Esophagus (tissue), 2 donors: Measurements from ENCODE around the gene COX10. TPM values are rescaled to one million over a fixed set of nuclear protein-coding genes. Genes with fewer than 3 reads are reported as not detected.

Experiments
- H3K27ac ChIP-seq, 2 donors: one replicate each; pipeline ENCODE4 v1.5.1; 2013; ENCODE audit warnings: low read depth in 2 of 2, mild to moderate bottlenecking in 2 of 2, inconsistent platforms in 1 of 2, low read length in 1 of 2, moderate library complexity in 1 of 2
- H3K27me3 ChIP-seq, 2 donors: one replicate each; pipeline ENCODE4 v1.6.1; 2013; ENCODE audit warnings: low read length in 2 of 2, control low read depth in 1 of 2, mild to moderate bottlenecking in 1 of 2; ENCODE audit not compliant: insufficient read depth in 2 of 2, control insufficient read depth in 1 of 2
- H3K36me3 ChIP-seq, 2 donors: one replicate each; pipeline ENCODE4 v1.6.1; 2013; ENCODE audit warnings: low read length in 1 of 2; ENCODE audit not compliant: control insufficient read depth in 2 of 2, insufficient read depth in 2 of 2
- H3K4me1 ChIP-seq, 2 donors: one replicate each; pipeline ENCODE4 v1.6.1; 2013; ENCODE audit warnings: low read length in 1 of 2; ENCODE audit not compliant: control insufficient read depth in 2 of 2, insufficient read depth in 2 of 2
- H3K4me3 ChIP-seq, 2 donors: one replicate each; pipeline ENCODE4 v1.5.1; 2013; ENCODE audit warnings: low read length in 2 of 2, mild to moderate bottlenecking in 2 of 2, low read depth in 1 of 2, moderate library complexity in 1 of 2
- H3K9me3 ChIP-seq, 2 donors: one replicate each; pipeline ENCODE4 v1.6.1; 2013; ENCODE audit warnings: mild to moderate bottlenecking in 2 of 2, low read depth in 1 of 2, low read length in 1 of 2, moderate library complexity in 1 of 2; ENCODE audit not compliant: control insufficient read depth in 2 of 2, insufficient read depth in 1 of 2
- WGBS, 2 donors: extraction: QIAGEN DNeasy Blood & Tissue Kit; methylation state at CpG; one replicate each; pipeline ENCODE4 v1.1.7; 2013; 5-methylcytosine and 5-hydroxymethylcytosine counted together
- polyA plus RNA-seq, 2 donors: library from polyadenylated mRNA; stranded (reverse); fragments of 200-250 nt; gene quantifications; one replicate each; pipeline ENCODE4 v1.2.3, GENCODE V29; 2013
- donor health status: healthy with polysubstance abuse.
- donor health status: Bipolar disorder and iron deficiency.

The COX10 gene
- polyA plus RNA-seq, 2 donors: 6.8 to 9.7 TPM

DNA sequence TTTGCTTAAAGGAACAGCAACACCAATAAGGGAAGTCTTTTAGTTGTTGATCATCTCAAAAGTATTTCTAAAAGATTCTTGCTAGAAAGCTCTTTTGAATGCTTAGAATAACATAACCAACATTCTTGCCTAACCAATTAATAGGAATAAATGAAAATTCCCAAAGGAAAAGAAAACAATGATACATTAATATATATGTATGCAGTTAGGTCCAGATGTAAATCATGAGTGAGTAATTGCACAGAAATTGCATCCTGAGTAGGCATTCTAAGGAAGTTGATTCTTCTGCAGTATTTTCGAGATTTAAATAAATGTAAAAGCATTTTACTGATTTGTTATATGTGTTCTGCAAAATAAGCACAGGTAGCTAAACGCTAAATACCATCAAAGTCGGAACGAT is 22.1 kb downstream of the COX10 start:
- H3K27ac ChIP-seq: no peak overlapping the region
- WGBS, 2 donors: 85 to 91% methylated on average over 4 of the region's 4 CpGs
- no peaks in the 10 kb centered on the region for H3K9me3 ChIP-seq
- peaks cover 0 to 3% of the 10 kb centered on the region in 2 donors for H3K36me3 ChIP-seq
- no peak overlapping the region for H3K4me3 ChIP-seq
- H3K4me1 ChIP-seq: no peaks in the 10 kb centered on the region
- no peaks in the 10 kb centered on the region for H3K27me3 ChIP-seq

DNA sequence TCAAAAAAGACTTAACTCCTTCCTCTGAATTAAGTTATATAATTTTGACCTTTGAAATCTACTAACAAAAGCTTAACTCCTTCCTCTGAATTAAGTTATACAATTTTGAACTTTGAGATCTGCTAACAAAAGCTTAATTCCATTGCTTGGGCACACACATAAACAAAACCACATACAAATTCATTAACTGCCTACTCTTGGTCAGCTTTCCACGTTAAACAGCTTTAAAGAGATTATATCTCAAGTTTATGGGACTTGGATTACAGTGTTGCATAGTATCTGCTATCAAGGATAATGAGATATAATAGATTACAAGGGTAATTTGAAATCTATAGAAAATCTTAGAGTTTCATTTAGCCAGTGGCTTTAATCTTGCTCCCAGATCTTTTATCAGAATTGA is 23.5 kb downstream of the COX10 start:
- no peak overlapping the region for H3K27ac ChIP-seq
- H3K4me3 ChIP-seq: no peak overlapping the region
- H3K27me3 ChIP-seq: no peaks in the 10 kb centered on the region
- peaks cover 0 to 2% of the 10 kb centered on the region in 2 donors for H3K36me3 ChIP-seq
- H3K9me3 ChIP-seq: no peaks in the 10 kb centered on the region
- H3K4me1 ChIP-seq: no peaks in the 10 kb centered on the region
- WGBS, 2 donors: 55 to 78% methylated on average over 1 of the region's 1 CpG

- Histone ChIP-seq H3K27ac (no peak overlapping the region), H3K36me3 (no peaks in the 10 kb centered on the region), H3K4me1 (peaks cover 0 to 3% of the 10 kb centered on the region in 2 donors), H3K9me3 (no peaks in the 10 kb centered on the region), H3K4me3 (no peak overlapping the region), H3K27me3 (no peaks in the 10 kb centered on the region)
- WGBS, 2 donors: 94 to 97% methylated on average over 7 of the region's 7 CpGs
These were observed 25.6 kb downstream of the COX10 start for GRCh38 chr17:14094676-14095601.

DNA sequence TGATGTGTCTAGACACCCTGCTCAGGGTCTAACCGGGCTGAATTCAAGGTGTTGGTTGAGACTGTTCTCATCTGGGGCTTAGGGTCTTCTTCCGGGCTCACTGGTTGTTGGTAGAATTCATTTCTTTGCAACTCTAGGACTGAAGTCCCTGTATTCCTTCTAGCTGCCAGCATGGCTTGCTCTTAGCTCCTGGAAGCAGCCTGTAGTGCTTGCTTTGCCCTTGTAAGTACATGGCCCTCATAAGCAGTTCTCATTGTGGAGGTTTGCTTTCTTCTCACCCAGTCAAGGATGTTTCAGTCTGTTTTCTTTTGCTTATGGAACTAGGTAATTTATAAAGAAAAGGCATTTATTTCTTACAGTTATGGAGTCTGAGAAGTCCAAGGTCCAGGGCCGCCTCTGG is 26.3 kb downstream of the COX10 start:
- H3K27me3 ChIP-seq: no peaks in the 10 kb centered on the region
- H3K4me3 ChIP-seq: no peak overlapping the region
- no peaks in the 10 kb centered on the region for H3K9me3 ChIP-seq
- 93 to 99% methylated on average over 3 of the region's 3 CpGs for WGBS, 2 donors
- no peak overlapping the region for H3K27ac ChIP-seq
- H3K4me1 ChIP-seq: peaks cover 0 to 3% of the 10 kb centered on the region in 2 donors
- no peaks in the 10 kb centered on the region for H3K36me3 ChIP-seq

GRCh38 chr17:14098246-14098645 is 28.9 kb downstream of the COX10 start:
- H3K4me1 ChIP-seq: peaks cover 0 to 3% of the 10 kb centered on the region in 2 donors
- no peaks in the 10 kb centered on the region for H3K9me3 ChIP-seq
- H3K27ac ChIP-seq: no peak overlapping the region
- H3K36me3 ChIP-seq: no peaks in the 10 kb centered on the region
- 57 to 66% methylated on average over 3 of the region's 3 CpGs for WGBS, 2 donors
- H3K4me3 ChIP-seq: no peak overlapping the region
- no peaks in the 10 kb centered on the region for H3K27me3 ChIP-seq

- Histone ChIP-seq H3K27me3 (no peaks in the 10 kb centered on the region), H3K27ac (no peak overlapping the region), H3K4me1 (peaks cover 0 to 3% of the 10 kb centered on the region in 2 donors), H3K36me3 (peaks cover 2 to 4% of the 10 kb centered on the region in 2 donors), H3K4me3 (no peak overlapping the region), H3K9me3 (no peaks in the 10 kb centered on the region)
- 39 to 44% methylated on average over 3 of the region's 3 CpGs for WGBS, 2 donors
These were observed 32.7 kb downstream of the COX10 start for GRCh38 chr17:14101976-14102375.

GRCh38 chr17:14103836-14104235 is 34.5 kb downstream of the COX10 start:
- H3K27ac ChIP-seq: no peak overlapping the region
- H3K36me3 ChIP-seq: peaks cover 2 to 4% of the 10 kb centered on the region in 2 donors
- no peaks in the 10 kb centered on the region for H3K9me3 ChIP-seq
- H3K27me3 ChIP-seq: no peaks in the 10 kb centered on the region
- H3K4me1 ChIP-seq: peaks cover 0 to under 1% of the 10 kb centered on the region in 2 donors
- WGBS, 2 donors: 93 to 96% methylated on average over 8 of the region's 8 CpGs
- no peak overlapping the region for H3K4me3 ChIP-seq

DNA sequence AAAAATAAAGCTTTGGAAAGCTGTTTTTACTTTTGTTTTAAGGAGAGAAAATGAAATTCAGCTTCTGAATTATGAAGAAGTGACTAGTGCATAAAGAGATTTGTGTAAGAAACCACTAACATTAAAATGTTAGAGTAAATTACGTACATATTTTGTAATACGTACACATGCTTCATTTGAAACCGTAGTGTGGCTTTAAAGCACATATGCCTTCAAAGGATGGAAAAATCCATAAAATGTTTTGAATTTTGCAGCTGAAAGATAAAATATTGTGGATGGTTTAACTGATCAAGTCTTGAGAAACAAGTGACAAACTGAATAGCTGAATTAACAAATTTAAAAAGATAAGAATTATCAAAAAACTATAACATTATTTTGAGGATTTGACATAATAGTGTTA is 35.4 kb downstream of the COX10 start:
- no peak overlapping the region for H3K27ac ChIP-seq
- no peaks in the 10 kb centered on the region for H3K27me3 ChIP-seq
- H3K36me3 ChIP-seq: peaks cover 2 to 4% of the 10 kb centered on the region in 2 donors
- no peaks in the 10 kb centered on the region for H3K9me3 ChIP-seq
- 62 to 63% methylated on average over 3 of the region's 3 CpGs for WGBS, 2 donors
- H3K4me3 ChIP-seq: no peak overlapping the region
- H3K4me1 ChIP-seq: no peaks in the 10 kb centered on the region

DNA sequence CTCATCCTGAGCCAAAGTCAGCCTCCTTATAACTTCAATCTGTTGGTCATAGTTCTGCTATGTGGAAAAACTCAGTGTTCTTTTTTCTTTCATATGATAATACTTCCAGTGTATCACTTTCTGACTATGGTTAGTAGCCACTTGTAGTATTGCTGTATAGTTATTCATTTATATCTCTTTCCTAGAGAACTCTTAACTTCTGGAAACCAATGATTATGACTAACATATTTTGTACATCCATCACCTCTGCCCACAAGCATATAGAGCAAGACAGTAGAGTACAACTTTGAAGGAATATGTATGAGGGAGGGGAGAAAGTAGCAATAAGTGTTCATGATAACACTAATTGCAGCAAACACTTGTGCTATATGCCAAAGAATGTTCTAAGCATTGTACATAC is 38.6 kb downstream of the COX10 start:
- peaks cover 0 to 4% of the 10 kb centered on the region in 2 donors for H3K4me1 ChIP-seq

GRCh38 chr17:14112407-14112806 is 43.1 kb downstream of the COX10 start:
- H3K4me3 ChIP-seq: no peak overlapping the region

More for the DNA sequence above, 38.6 kb downstream of the COX10 start:
- Histone ChIP-seq H3K27ac (no peak overlapping the region), H3K36me3 (peaks cover 2 to 4% of the 10 kb centered on the region in 2 donors), H3K9me3 (no peaks in the 10 kb centered on the region), H3K27me3 (no peaks in the 10 kb centered on the region), H3K4me3 (no peak overlapping the region)

More at GRCh38 chr17:14112407-14112806, 43.1 kb downstream of the COX10 start:
- no peaks in the 10 kb centered on the region for H3K27me3 ChIP-seq
- no peaks in the 10 kb centered on the region for H3K36me3 ChIP-seq
- H3K27ac ChIP-seq: no peak overlapping the region
- H3K9me3 ChIP-seq: no peaks in the 10 kb centered on the region
- H3K4me1 ChIP-seq: peaks cover 0 to 4% of the 10 kb centered on the region in 2 donors
- WGBS, 2 donors: 73 to 87% methylated on average over 2 of the region's 2 CpGs
